ENCODE measurements around the gene PPTC7.
"Not testable (repeated sequence)": the region's sequence is repeated elsewhere in the genome, so short reads cannot be mapped to it uniquely, and the experiment has no call there.

The PPTC7 gene

DNA sequence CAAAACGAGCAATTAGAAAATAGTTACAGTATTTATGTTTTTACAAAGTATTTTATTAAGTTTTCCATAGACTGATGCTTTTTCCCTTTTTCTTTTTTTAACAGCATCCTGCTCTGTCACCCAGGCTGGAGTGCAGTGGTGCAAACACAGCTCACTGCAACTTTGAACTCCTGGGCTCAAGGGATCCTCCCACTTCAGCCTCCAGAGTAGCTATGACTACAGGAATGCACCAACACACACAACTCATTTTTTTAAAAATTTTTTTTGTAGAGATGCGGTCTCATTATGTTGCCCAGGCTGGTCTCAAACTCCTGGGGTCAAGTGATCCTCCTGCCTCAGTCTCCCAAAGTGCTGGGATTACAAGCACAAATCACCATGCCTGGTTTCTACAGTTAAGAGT, 24.2 kb downstream of the PPTC7 start:
- peaks cover 79% of the 10 kb centered on the region for H3K4me1 Mint-ChIP-seq (ENCODE audit: low read depth)
- H3K27me3 Mint-ChIP-seq; H3K36me3 Mint-ChIP-seq; H3K4me3 Mint-ChIP-seq; H3K27ac Mint-ChIP-seq; H3K9me3 Mint-ChIP-seq (ENCODE audit: low read depth): not testable (repeated sequence)

DNA sequence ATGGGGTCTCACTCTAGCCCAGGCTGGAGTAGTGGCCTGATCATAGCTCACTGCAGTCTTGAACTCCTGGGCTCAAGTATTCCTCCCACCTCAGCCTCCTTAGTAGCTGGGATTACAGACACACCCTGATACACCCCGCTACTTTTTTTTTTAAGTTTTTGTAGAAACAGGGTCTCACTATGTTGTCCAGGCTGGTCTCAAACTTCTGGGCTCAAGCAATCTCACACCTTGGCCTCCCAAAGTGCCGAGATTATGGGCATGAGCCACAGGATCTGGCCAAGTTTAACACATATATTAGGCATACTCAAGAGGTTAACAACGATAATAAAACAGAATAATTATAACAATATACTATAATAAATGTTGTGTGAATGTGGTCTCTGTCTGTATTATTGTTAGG, 25.8 kb downstream of the PPTC7 start:
- Mint-ChIP-seq H3K27ac (no peak overlapping the region), H3K36me3 (peaks cover 8% of the 10 kb centered on the region), H3K4me3 (no peak overlapping the region), H3K4me1 (ENCODE audit: low read depth) (peaks cover 66% of the 10 kb centered on the region), H3K9me3 (ENCODE audit: low read depth) (no peaks in the 10 kb centered on the region), H3K27me3 (no peaks in the 10 kb centered on the region)

- no peaks in the 10 kb centered on the region for H3K27me3 Mint-ChIP-seq
- peak overlapping the region; percentile 58 for H3K27ac Mint-ChIP-seq
- peaks cover 10% of the 10 kb centered on the region for H3K36me3 Mint-ChIP-seq
- no peaks in the 10 kb centered on the region for H3K9me3 Mint-ChIP-seq (ENCODE audit: low read depth)
- peak overlapping the region; percentile 5 for H3K4me3 Mint-ChIP-seq
- H3K4me1 Mint-ChIP-seq (ENCODE audit: low read depth): peaks cover 67% of the 10 kb centered on the region
Observed at GRCh38 chr12:110556705-110557104, 26.4 kb downstream of the PPTC7 start.

DNA sequence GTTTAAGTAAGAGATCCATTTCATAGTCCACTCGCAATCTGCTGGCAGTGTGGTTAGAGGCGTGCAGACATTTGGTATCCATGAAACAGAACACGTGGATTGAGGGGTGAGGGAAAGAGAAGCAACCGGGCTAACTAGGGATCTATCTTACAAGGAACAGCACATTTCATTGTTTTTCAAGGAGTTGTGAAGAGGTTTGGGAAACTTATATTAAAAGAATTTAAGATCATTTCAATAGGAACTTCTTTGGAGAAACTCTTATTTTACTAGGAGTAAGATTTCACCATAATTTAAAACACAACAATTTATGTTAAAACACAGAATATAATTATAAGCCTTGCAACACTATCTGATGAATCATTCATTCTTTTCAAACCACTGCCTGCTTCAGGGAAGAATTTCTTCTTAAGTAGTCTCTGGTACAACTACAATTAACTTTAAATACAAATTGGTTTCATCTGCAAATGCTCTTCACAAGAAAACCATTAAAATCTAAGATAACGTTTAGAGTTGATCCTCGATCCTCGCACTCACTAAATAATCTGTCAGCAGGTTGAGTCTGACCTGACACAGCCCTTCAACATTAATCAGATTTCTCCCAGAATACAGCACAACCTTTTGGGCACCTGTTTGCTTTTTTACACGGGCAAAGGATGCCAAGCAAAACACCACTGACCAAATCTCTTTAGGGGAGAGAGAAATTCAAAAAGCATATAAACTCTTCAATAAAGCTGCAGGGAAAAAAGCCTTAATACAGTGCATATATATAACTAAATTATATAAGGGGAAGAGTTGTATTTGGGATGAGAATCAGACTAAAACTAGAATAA, 27.3 kb downstream of the PPTC7 start:
- Mint-ChIP-seq H3K27me3 (no peaks in the 10 kb centered on the region), H3K27ac (peak overlapping the region; percentile 71), H3K4me1 (ENCODE audit: low read depth) (peaks cover 61% of the 10 kb centered on the region), H3K9me3 (ENCODE audit: low read depth) (no peaks in the 10 kb centered on the region), H3K4me3 (no peak overlapping the region), H3K36me3 (peaks cover 12% of the 10 kb centered on the region)

DNA sequence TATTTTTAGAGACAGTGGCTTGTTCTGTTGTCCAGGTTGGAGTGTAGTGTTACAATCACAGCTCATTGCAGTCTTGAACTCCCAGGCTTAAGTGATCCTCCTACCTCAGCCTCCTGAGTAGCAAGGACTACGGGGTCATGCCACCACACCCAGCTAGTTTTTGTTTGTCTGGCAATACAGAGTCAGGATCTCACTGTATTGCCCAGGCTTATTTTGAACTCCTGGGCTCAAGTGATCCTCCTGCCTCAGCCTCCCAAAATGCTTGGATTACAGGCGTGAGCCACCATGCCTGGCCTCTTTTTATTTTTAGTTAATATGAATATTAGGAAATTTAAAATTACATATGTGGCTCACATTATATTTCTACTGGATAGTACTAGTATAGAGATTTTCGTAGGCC, 28.9 kb downstream of the PPTC7 start:
- Mint-ChIP-seq H3K4me1 (ENCODE audit: low read depth) (peaks cover 59% of the 10 kb centered on the region), H3K4me3 (no peak overlapping the region), H3K36me3 (peaks cover 15% of the 10 kb centered on the region)

DNA sequence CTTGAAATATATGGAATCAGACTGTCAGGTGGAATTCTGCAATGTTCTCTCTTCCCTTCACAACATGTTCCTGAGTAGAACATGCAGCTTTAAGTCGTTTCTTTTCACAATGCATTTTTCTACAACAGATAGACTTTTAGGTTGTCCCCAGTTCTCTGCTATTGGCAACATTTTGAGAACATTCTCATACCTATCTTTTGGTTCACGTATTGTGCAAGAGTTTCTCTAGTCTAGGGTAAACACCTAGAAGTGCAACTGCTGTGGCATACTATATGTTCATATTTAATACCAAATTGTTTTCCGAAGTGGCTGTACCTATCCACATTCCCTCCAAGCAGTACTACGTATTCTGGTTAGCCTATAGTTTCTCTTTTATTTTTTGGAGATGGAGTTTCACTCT, 32.1 kb downstream of the PPTC7 start:
- Mint-ChIP-seq H3K36me3 (peaks cover 6% of the 10 kb centered on the region), H3K4me1 (ENCODE audit: low read depth) (peaks cover 52% of the 10 kb centered on the region), H3K27me3 (no peaks in the 10 kb centered on the region), H3K4me3 (no peak overlapping the region), H3K9me3 (ENCODE audit: low read depth) (no peaks in the 10 kb centered on the region), H3K27ac (no peak overlapping the region)

More for the DNA sequence above, 28.9 kb downstream of the PPTC7 start:
- Mint-ChIP-seq H3K9me3 (ENCODE audit: low read depth) (no peaks in the 10 kb centered on the region), H3K27ac (no peak overlapping the region), H3K27me3 (no peaks in the 10 kb centered on the region)

- Mint-ChIP-seq H3K9me3 (ENCODE audit: low read depth) (no peaks in the 10 kb centered on the region), H3K27ac (peak overlapping the region; percentile 8), H3K4me1 (ENCODE audit: low read depth) (peaks cover 46% of the 10 kb centered on the region), H3K27me3 (no peaks in the 10 kb centered on the region), H3K36me3 (peaks cover 6% of the 10 kb centered on the region), H3K4me3 (no peak overlapping the region)
Observed at GRCh38 chr12:110549716-110550115, 33.4 kb downstream of the PPTC7 start.

- Mint-ChIP-seq H3K27me3 (no peaks in the 10 kb centered on the region), H3K36me3 (peaks cover 6% of the 10 kb centered on the region), H3K9me3 (ENCODE audit: low read depth) (no peaks in the 10 kb centered on the region), H3K4me3 (no peak overlapping the region), H3K27ac (peak overlapping the region; percentile 35), H3K4me1 (ENCODE audit: low read depth) (peaks cover 43% of the 10 kb centered on the region)
Observed at GRCh38 chr12:110548678-110549077, 34.4 kb downstream of the PPTC7 start.

GRCh38 chr12:110547090-110547489, 36.0 kb downstream of the PPTC7 start:
- Mint-ChIP-seq H3K4me1 (ENCODE audit: low read depth) (peaks cover 49% of the 10 kb centered on the region), H3K4me3 (no peak overlapping the region), H3K36me3 (peaks cover 6% of the 10 kb centered on the region), H3K9me3 (ENCODE audit: low read depth) (no peaks in the 10 kb centered on the region), H3K27me3 (no peaks in the 10 kb centered on the region), H3K27ac (peak overlapping the region; percentile 4)

- peaks cover 3% of the 10 kb centered on the region for H3K36me3 Mint-ChIP-seq
- no peak overlapping the region for H3K4me3 Mint-ChIP-seq
- peaks cover 45% of the 10 kb centered on the region for H3K4me1 Mint-ChIP-seq (ENCODE audit: low read depth)
- no peaks in the 10 kb centered on the region for H3K27me3 Mint-ChIP-seq
- no peaks in the 10 kb centered on the region for H3K9me3 Mint-ChIP-seq (ENCODE audit: low read depth)
- peak overlapping the region; percentile 62 for H3K27ac Mint-ChIP-seq
Observed at GRCh38 chr12:110546339-110546738, 36.8 kb downstream of the PPTC7 start.

DNA sequence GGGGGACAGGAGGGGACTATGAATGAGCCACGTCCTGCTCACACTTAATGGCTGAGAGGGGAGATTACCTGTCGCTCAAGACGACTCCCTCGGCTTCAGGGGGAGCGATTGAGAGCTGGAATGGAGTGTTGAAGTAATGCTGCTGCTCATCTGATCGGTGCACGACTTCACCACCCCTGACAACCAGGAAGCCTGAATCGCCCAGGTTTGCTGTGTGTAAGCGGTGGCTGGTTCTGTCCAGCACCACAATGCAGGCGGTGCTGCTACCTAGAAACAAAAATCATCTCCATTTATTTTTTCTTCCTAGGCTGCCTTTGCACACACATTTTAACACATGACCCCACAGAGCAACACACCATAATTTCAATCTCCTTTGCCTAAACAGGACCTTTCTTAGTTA, 37.3 kb downstream of the PPTC7 start:
- H3K4me3 Mint-ChIP-seq: no peak overlapping the region
- no peaks in the 10 kb centered on the region for H3K27me3 Mint-ChIP-seq
- peaks cover 42% of the 10 kb centered on the region for H3K4me1 Mint-ChIP-seq (ENCODE audit: low read depth)
- peaks cover 3% of the 10 kb centered on the region for H3K36me3 Mint-ChIP-seq
- peak overlapping the region; percentile 62 for H3K27ac Mint-ChIP-seq
- no peaks in the 10 kb centered on the region for H3K9me3 Mint-ChIP-seq (ENCODE audit: low read depth)

DNA sequence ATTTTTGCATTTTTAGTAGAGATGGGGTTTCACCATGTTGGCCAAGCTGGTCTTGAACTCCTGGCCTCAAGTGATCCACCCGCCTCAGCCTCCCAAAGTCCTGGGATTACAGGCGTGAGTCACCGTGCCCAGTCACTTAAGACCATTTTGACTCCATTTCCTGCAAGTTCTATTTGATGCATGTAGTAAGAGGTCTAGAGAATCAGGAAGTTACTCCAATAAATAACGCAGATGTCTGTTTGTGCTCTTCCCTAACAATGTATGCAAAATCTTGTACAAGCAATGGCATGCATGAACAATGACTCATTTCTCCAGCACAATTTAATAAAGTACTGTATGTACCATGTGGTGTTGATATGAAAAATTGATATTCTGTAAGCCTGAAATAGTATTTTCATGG, 37.9 kb downstream of the PPTC7 start:
- not testable (repeated sequence) for H3K27me3 Mint-ChIP-seq; H3K36me3 Mint-ChIP-seq; H3K4me3 Mint-ChIP-seq; H3K9me3 Mint-ChIP-seq (ENCODE audit: low read depth)
- peak overlapping the region; percentile 22 for H3K27ac Mint-ChIP-seq
- peaks cover 41% of the 10 kb centered on the region for H3K4me1 Mint-ChIP-seq (ENCODE audit: low read depth)

DNA sequence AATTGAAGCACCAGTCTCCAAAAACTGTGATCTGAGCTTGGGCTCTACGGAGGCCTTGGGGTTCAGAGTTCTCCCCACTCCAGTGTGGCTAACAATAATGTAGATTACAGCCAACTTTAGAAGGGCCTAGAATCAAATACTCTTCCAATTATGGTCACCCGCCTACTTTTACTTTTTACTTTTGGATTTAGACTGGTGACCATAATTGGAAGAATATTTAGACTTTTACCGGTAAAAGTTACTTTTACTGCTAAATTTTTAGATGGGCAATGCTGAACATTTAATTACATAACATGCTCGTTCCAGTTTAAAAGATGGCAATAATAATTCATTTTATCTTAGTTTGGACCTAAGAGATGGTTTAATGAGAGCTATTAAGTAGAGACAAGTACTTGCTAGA, 39.2 kb downstream of the PPTC7 start:
- no peak overlapping the region for H3K4me3 Mint-ChIP-seq
- H3K4me1 Mint-ChIP-seq (ENCODE audit: low read depth): peaks cover 37% of the 10 kb centered on the region
- no peaks in the 10 kb centered on the region for H3K36me3 Mint-ChIP-seq
- no peaks in the 10 kb centered on the region for H3K27me3 Mint-ChIP-seq
- no peaks in the 10 kb centered on the region for H3K9me3 Mint-ChIP-seq (ENCODE audit: low read depth)
- no peak overlapping the region for H3K27ac Mint-ChIP-seq

GRCh38 chr12:110543252-110543959, 39.7 kb downstream of the PPTC7 start:
- Mint-ChIP-seq H3K36me3 (no peaks in the 10 kb centered on the region), H3K27ac (peak overlapping the region; percentile 70), H3K9me3 (ENCODE audit: low read depth) (no peaks in the 10 kb centered on the region), H3K4me1 (ENCODE audit: low read depth) (peaks cover 31% of the 10 kb centered on the region), H3K27me3 (no peaks in the 10 kb centered on the region), H3K4me3 (no peak overlapping the region)

DNA sequence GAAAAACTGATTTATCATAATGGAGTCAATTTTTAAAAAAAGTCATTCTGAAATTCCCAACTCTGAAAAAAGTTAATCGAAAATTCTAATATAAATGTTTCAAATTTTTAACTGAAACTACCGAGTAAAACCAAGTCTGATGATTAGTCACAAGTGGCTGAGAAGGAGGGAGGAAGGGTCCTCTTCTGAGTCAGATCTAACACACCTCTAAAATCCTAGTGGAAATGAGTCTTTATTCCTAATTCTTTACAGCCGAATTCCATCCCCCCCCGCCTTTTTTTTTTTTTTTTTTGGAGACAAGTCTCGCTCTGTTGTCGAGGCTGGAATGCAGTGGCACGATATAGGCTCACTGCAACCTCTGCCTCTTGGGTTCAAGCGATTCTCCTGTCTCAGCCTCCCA, 43.1 kb downstream of the PPTC7 start:
- Mint-ChIP-seq H3K27ac (no peak overlapping the region), H3K9me3 (ENCODE audit: low read depth) (no peaks in the 10 kb centered on the region), H3K4me3 (no peak overlapping the region), H3K27me3 (no peaks in the 10 kb centered on the region), H3K4me1 (ENCODE audit: low read depth) (peaks cover 16% of the 10 kb centered on the region), H3K36me3 (peaks cover 7% of the 10 kb centered on the region)
